ENCODE data around the gene THPO. TPM values are rescaled to one million over a fixed set of nuclear protein-coding genes. Genes with fewer than 3 reads are reported as not detected.

THPO gene
- total and polyA plus RNA-seq, 2 donors (not counting 3 experiments of a cell fraction or from before 2014, with no cell fraction given): 0.08 TPM; not detected in 1

GRCh38 chr3:184388164-184388935, 10.3 kb upstream of the THPO start:
- POLR2A ChIA-PET: no interaction called here
- BruUV-seq (replicated peaks): no TSS peak
- no peak for FAIRE-seq

More at GRCh38 chr3:184388164-184388935, 10.3 kb upstream of the THPO start:
- dilution Hi-C loops (cut with MboI; ENCODE audit: extremely low pct_ligation_motif_present, low sequenced_read_pairs): no loop called here
- H3K36me3 ChIP-seq (ENCODE audit: control insufficient read depth in 2 of 2, extremely low read depth in 1 of 2, insufficient read depth in 2 of 2, low read length in 2 of 2): no peaks in the 10 kb centered on the region
- no peaks in the 10 kb centered on the region for H3K79me2 ChIP-seq (ENCODE audit: control insufficient read depth, insufficient read depth, low read length)
- H3K4me3 ChIP-seq (replicated peaks in 1 of 3; ENCODE audit: insufficient read depth in 1 of 3, low read depth in 1 of 3, low read length in 3 of 3): no peak overlapping the region
- intact Hi-C loops (cut with micrococcal nuclease): no loop called here
- H3K9me1 ChIP-seq (replicated peaks; ENCODE audit: control insufficient read depth, extremely low read depth, insufficient read depth, low read length): no peaks in the 10 kb centered on the region
- no peak overlapping the region for H3K9ac ChIP-seq (replicated peaks; ENCODE audit: extremely low read depth, insufficient read depth, low read length)
- H3K4me1 ChIP-seq (ENCODE audit: control insufficient read depth, extremely low read depth, insufficient read depth, low read length): no peaks in the 10 kb centered on the region
- CTCF ChIA-PET: interaction anchor here (1.6 to 6.9 kb wide), 2 partner anchors 16 to 154 kb away, joined by 4 to 52 read pairs; no protein-coding TSS in a partner anchor
- TF ChIP-seq POLR2A (IDR thresholded peaks at IDR 0.05; ENCODE audit: low read depth, low read length): no peak
- no peak for TF ChIP-seq GATA2 (IDR thresholded peaks at IDR 0.05; ENCODE audit: insufficient read depth, insufficient read length, low read depth, low read length)
- no peak for TF ChIP-seq MYC (IDR thresholded peaks at IDR 0.05; ENCODE audit: low read depth, low read length)
- no peak for TF ChIP-seq FOS (IDR thresholded peaks at IDR 0.05; ENCODE audit: borderline replicate concordance, insufficient read depth, low read length)
- no peak for TF ChIP-seq POLR2AphosphoS5 (IDR thresholded peaks at IDR 0.05; ENCODE audit: insufficient read depth, low read depth, low read length)
- TF ChIP-seq CTCF (IDR thresholded peaks at IDR 0.05; ENCODE audit: extremely low read depth in 1 of 2, insufficient read depth in 1 of 2, low read depth in 1 of 2, low read length in 2 of 2): no peak
- no peak for TF ChIP-seq EZH2 (IDR thresholded peaks at IDR 0.05; ENCODE audit: borderline replicate concordance, low read depth, low read length, severe bottlenecking)
- TF ChIP-seq, protein P1, sequence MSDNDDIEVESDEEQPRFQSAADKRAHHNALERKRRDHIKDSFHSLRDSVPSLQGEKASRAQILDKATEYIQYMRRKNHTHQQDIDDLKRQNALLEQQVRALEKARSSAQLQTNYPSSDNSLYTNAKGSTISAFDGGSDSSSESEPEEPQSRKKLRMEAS (IDR thresholded peaks at IDR 0.05; ENCODE audit: insufficient read depth, insufficient read length): no peak
- TF ChIP-seq JUN (IDR thresholded peaks at IDR 0.05; ENCODE audit: borderline replicate concordance, insufficient read depth, insufficient read length, low read depth): no peak
- H4K20me1 ChIP-seq (replicated peaks; ENCODE audit: control insufficient read depth, extremely low read depth, insufficient read depth, low read length): no peaks in the 10 kb centered on the region
- no peaks in the 10 kb centered on the region for H3K9me3 ChIP-seq (replicated peaks; ENCODE audit: control insufficient read depth, insufficient read depth, low read length)
- no peak for DNase-seq (ENCODE audit: low read depth, low spot score)
- no peak overlapping the region for H2AFZ ChIP-seq (ENCODE audit: low read depth, low read length)
- peaks cover 12 to 18% of the 10 kb centered on the region in 2 experiments for H3K27me3 ChIP-seq (ENCODE audit: control insufficient read depth in 2 of 2, insufficient read depth in 2 of 2, low read length in 2 of 2)
- no peak overlapping the region for H3K27ac ChIP-seq (ENCODE audit: insufficient read depth, low read depth, low read length)
- H3K4me2 ChIP-seq (ENCODE audit: insufficient read depth, low read length): no peak overlapping the region

Measured in endothelial cell of umbilical vein (primary cell).